LNCAP (cell line): Measurements from ENCODE around the gene WFS1.

Experiments used
- TF ChIP-seq, protein P1 (sequence below): fragments of 450-650 bp; IDR thresholded peaks from 2 replicates; pipeline ENCODE4 v1.5.1; 2017; ENCODE audit warnings: mild to moderate bottlenecking

Gene WFS1

DNA sequence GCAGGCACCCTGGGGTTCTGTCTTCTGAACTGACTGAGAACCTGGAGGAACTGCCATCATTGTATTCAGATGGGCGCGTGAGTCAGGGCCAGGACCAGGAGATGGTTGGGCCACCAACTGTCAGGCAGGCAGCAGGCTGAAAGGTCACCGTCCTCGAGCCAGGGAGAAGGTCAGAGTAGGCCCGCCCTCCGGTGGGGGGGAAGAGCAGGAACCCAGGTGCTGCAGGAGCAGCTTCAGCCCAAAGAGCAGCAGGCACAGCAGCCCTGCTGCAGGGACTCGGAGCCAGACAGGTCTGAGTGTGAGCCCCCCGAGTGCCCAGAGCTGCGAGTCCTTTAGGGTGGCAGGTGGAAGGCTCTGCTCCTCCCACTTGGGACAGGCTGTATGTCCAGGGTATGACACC lies 26.4 kb downstream of the WFS1 start:
- TF ChIP-seq, protein P1, sequence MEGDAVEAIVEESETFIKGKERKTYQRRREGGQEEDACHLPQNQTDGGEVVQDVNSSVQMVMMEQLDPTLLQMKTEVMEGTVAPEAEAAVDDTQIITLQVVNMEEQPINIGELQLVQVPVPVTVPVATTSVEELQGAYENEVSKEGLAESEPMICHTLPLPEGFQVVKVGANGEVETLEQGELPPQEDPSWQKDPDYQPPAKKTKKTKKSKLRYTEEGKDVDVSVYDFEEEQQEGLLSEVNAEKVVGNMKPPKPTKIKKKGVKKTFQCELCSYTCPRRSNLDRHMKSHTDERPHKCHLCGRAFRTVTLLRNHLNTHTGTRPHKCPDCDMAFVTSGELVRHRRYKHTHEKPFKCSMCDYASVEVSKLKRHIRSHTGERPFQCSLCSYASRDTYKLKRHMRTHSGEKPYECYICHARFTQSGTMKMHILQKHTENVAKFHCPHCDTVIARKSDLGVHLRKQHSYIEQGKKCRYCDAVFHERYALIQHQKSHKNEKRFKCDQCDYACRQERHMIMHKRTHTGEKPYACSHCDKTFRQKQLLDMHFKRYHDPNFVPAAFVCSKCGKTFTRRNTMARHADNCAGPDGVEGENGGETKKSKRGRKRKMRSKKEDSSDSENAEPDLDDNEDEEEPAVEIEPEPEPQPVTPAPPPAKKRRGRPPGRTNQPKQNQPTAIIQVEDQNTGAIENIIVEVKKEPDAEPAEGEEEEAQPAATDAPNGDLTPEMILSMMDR: no peak

DNA sequence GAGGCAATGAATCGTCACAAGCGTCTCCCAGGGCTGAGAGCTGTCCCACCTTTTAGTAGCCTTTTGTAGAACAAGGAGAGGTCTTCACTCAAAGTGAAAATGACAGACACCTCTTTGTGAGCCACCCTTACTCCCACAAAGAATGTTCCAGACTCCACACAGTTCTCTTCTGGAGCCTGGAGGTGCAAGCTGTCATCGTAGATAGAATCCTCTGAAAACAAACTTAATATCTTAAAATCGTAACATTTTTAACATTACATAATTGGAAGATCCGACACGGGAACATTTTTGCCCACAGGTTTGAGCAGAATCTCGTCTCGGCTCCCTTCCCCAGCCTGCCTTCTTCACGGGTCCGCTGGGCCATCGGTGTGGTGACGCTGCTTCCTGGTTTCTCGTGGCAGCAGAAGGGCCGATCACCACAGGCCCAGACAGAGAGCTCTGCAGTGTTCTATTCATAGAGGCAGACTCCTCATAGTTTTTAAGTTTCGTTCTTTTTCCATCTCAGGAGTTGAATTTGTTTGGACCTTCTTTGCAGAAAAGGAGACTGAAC lies 27.7 kb downstream of the WFS1 start:
- TF ChIP-seq, protein P1: no peak

DNA sequence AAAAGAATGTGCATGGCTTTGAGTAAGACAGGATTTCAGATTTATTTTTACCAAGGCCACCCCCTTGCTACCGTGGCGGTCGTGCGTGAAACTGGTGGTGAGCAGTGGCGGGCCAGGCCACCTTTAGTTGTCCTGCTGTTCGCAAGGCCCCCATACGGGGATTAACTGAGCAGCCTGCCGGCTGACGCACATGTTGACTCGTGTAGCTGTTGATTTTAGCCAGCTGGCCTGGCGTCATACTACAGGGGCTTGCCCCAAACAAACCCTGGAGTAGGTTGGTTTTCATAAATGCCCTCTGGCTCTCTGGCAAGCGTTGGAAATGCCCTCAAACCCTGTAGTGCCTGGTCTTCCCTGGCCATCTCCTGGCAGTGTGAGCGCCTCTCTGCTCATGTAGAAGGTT lies 28.4 kb downstream of the WFS1 start:
- TF ChIP-seq, protein P1: no peak

DNA sequence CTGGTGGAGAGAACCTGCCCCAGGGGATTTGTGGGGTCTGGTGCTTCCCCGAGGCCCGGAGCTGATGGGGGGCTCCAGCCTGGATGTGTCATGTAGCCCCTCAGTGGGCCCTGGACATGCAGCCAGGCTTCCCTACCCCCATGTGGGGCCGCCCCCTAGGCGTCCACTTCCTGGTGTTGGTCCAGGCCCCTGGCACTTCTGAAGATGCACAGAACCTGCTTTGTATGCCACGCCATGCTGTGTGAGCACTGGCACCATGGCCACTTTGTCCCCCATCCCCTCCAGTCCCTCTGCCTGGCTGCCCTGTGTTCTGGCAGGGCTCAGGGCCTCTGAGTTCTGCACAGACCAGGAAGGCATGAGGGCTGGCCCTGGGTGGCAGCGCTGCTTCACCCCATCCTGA lies 29.2 kb downstream of the WFS1 start:
- TF ChIP-seq, protein P1: no peak

DNA sequence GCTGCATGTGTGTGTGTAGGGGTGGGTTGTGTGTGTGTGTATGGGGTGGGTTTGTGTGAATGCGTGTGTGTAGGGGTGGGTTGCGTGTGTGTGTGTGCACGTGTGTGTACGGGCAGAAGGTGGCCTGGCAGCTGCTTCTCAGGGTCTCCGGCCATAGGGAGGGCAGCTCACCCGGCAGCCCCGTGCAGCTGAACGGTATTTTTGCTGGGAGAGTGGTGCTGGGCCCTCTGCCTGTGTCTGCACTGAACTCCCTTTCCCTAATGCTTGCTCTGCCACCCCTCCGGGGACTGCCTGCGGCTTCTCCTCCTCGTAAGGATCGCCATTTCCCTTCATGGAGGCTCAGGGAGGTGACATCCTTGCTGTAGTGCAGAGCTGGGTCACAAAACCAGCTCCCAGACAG lies 30.2 kb downstream of the WFS1 start:
- TF ChIP-seq, protein P1: no peak

DNA sequence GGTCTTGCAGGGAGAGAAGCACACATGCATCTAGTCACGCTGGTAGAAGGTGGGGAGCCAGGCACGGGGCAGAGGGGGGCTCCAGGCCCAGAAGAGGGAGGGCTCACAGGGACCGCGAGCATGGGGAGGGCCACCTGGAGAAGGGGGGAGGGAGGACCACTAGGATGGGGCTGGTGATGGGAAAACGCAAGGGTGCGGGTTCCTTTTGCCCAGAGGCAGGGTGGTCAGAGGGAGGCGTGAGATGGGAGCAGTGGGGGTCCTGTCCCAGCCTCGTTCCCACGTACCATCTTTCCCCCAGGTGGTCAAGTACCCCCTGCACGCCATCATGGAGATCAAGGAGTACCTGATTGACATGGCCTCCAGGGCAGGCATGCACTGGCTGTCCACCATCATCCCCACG lies 30.7 kb downstream of the WFS1 start:
- TF ChIP-seq, protein P1: no peak

DNA sequence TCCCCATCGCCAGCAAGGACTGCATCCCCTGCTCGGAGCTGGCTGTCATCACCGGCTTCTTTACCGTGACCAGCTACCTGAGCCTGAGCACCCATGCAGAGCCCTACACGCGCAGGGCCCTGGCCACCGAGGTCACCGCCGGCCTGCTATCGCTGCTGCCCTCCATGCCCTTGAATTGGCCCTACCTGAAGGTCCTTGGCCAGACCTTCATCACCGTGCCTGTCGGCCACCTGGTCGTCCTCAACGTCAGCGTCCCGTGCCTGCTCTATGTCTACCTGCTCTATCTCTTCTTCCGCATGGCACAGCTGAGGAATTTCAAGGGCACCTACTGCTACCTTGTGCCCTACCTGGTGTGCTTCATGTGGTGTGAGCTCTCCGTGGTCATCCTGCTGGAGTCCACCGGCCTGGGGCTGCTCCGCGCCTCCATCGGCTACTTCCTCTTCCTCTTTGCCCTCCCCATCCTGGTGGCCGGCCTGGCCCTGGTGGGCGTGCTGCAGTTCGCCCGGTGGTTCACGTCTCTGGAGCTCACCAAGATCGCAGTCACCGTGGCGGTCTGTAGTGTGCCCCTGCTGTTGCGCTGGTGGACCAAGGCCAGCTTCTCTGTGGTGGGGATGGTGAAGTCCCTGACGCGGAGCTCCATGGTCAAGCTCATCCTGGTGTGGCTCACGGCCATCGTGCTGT lies 31.5 kb downstream of the WFS1 start:
- TF ChIP-seq, protein P1: no peak
